Middle frontal gyrus (tissue), 1 donor: ENCODE data around the gene ZNF280C.
"Not testable (repeated sequence)": the region's sequence is repeated elsewhere in the genome, so short reads cannot be mapped to it uniquely, and the experiment has no call there.

Experiments
- DNase-seq: peaks from one replicate; pipeline ENCODE4 v3.0.0-alpha.2; 2015; ENCODE audit warnings: low spot score; ENCODE audit errors: extremely low spot score

The ZNF280C gene

GRCh38 chrX:130268449-130269170 is at the start of gene ZNF280C:
Gene ZNF280C, minus strand, starts transcription at chrX:130268899. Its CDS starts 8,450 bp downstream, at chrX:130260449.
- peak; percentile 62 for DNase-seq

- DNase-seq: no peak
These were observed 36.1 kb upstream of the ZNF280C start for GRCh38 chrX:130304587-130305368.

- DNase-seq: no peak
These were observed 33.3 kb upstream of the ZNF280C start for GRCh38 chrX:130301977-130302376.

GRCh38 chrX:130301405-130301804 is 32.7 kb upstream of the ZNF280C start:
- DNase-seq: no peak

- no peak for DNase-seq
These were observed 31.2 kb upstream of the ZNF280C start for GRCh38 chrX:130300010-130300282.

- DNase-seq: no peak
These were observed 30.7 kb upstream of the ZNF280C start for GRCh38 chrX:130299279-130300009.

GRCh38 chrX:130296743-130297142 is 28.0 kb upstream of the ZNF280C start:
- DNase-seq: no peak

GRCh38 chrX:130296297-130296678 is 27.6 kb upstream of the ZNF280C start:
- no peak for DNase-seq

GRCh38 chrX:130295519-130296296 is 27.0 kb upstream of the ZNF280C start:
- DNase-seq: no peak

- DNase-seq: no peak
These were observed 18.5 kb upstream of the ZNF280C start for GRCh38 chrX:130287071-130287770.

GRCh38 chrX:130285710-130286109 is 17.0 kb upstream of the ZNF280C start:
- no peak for DNase-seq

- DNase-seq: no peak
These were observed 16.4 kb upstream of the ZNF280C start for GRCh38 chrX:130285069-130285620.

- no peak for DNase-seq
These were observed 13.5 kb upstream of the ZNF280C start for GRCh38 chrX:130282151-130282550.

GRCh38 chrX:130280901-130281300 is 12.2 kb upstream of the ZNF280C start:
- no peak for DNase-seq

GRCh38 chrX:130272253-130272652 is 3.6 kb upstream of the ZNF280C start:
- DNase-seq: not testable (repeated sequence)

GRCh38 chrX:130269391-130269790 is 692 bp upstream of the ZNF280C start:
- DNase-seq: not testable (repeated sequence)

GRCh38 chrX:130267956-130268448 is 697 bp downstream of the ZNF280C start:
- DNase-seq: no peak

- no peak for DNase-seq
These were observed 4.1 kb downstream of the ZNF280C start for GRCh38 chrX:130264573-130264972.

- DNase-seq: no peak
These were observed 5.7 kb downstream of the ZNF280C start for GRCh38 chrX:130263016-130263415.

- no peak for DNase-seq
These were observed 6.5 kb downstream of the ZNF280C start for GRCh38 chrX:130262231-130262630.
